Stimulated activated effector memory CD8-positive, alpha-beta T cell treated with anti-CD3 and anti-CD28 coated beads, Interleukin-12 subunit alpha, Interleukin-12 subunit beta, amount 100 ng/mL, for 72 hours (primary cell): ENCODE data around the gene RIT2.

Source experiments
- ATAC-seq: fragments of 150-1000 bp; cut with Tn5 transposase; 2 replicates; pipeline ENCODE4 v1.10.0; 2021
- DNase-seq, 2 donors: peaks; one replicate each; pipeline ENCODE4 v3.0.0; 2021 to 2022; ENCODE audit warnings: low spot score in 2 of 2
- H3K27ac Mint-ChIP-seq: one replicate; pipeline ENCODE4 v1.8.0; 2022; ENCODE audit warnings: mild to moderate bottlenecking, mixed read lengths
- H3K36me3 Mint-ChIP-seq: one replicate; pipeline ENCODE4 v1.8.0; 2022; ENCODE audit warnings: mild to moderate bottlenecking, mixed read lengths
- H3K4me1 Mint-ChIP-seq: one replicate; pipeline ENCODE4 v1.8.0; 2022; ENCODE audit warnings: mixed read lengths
- H3K4me3 Mint-ChIP-seq: one replicate; pipeline ENCODE4 v1.8.0; 2022; ENCODE audit warnings: mild to moderate bottlenecking, mixed read lengths
- H3K9me3 Mint-ChIP-seq: one replicate; pipeline ENCODE4 v1.8.0; 2022; ENCODE audit warnings: mixed read lengths

Gene RIT2

GRCh38 chr18:43007365-43007764 lies 108.1 kb downstream of the RIT2 start:
- Mint-ChIP-seq H3K4me3 (no peak overlapping the region), H3K36me3 (no peaks in the 10 kb centered on the region), H3K4me1 (no peaks in the 10 kb centered on the region), H3K27ac (no peak overlapping the region), H3K9me3 (peaks cover 22% of the 10 kb centered on the region)
- no peak for DNase-seq
- no peak for ATAC-seq

GRCh38 chr18:43004421-43004820 lies 111.1 kb downstream of the RIT2 start:
- ATAC-seq = no peak
- H3K36me3 Mint-ChIP-seq = no peaks in the 10 kb centered on the region

GRCh38 chr18:43001821-43002220 lies 113.7 kb downstream of the RIT2 start:
- H3K36me3 Mint-ChIP-seq = no peaks in the 10 kb centered on the region
- H3K4me1 Mint-ChIP-seq = no peaks in the 10 kb centered on the region
- H3K4me3 Mint-ChIP-seq = no peak overlapping the region
- ATAC-seq = no peak
- no peak overlapping the region for H3K27ac Mint-ChIP-seq
- no peak for DNase-seq
- H3K9me3 Mint-ChIP-seq = peaks cover 15% of the 10 kb centered on the region

More at GRCh38 chr18:43004421-43004820, 111.1 kb downstream of the RIT2 start:
- no peak overlapping the region for H3K4me3 Mint-ChIP-seq
- H3K27ac Mint-ChIP-seq = no peak overlapping the region
- peaks cover 15% of the 10 kb centered on the region for H3K9me3 Mint-ChIP-seq
- DNase-seq = no peak
- H3K4me1 Mint-ChIP-seq = no peaks in the 10 kb centered on the region

GRCh38 chr18:42996824-42997223 lies 118.7 kb downstream of the RIT2 start:
- no peaks in the 10 kb centered on the region for H3K4me1 Mint-ChIP-seq
- H3K4me3 Mint-ChIP-seq = no peak overlapping the region
- DNase-seq (no peak), ATAC-seq (no peak)
- H3K27ac Mint-ChIP-seq = no peak overlapping the region
- H3K36me3 Mint-ChIP-seq = no peaks in the 10 kb centered on the region
- peaks cover 15% of the 10 kb centered on the region for H3K9me3 Mint-ChIP-seq

- Mint-ChIP-seq H3K27ac (no peak overlapping the region), H3K4me3 (no peak overlapping the region), H3K36me3 (no peaks in the 10 kb centered on the region), H3K9me3 (peaks cover 17% of the 10 kb centered on the region), H3K4me1 (no peaks in the 10 kb centered on the region)
- ATAC-seq (no peak), DNase-seq (no peak)
Observed at GRCh38 chr18:42980426-42980825, 135.1 kb downstream of the RIT2 start.

- H3K4me1 Mint-ChIP-seq = no peaks in the 10 kb centered on the region
- DNase-seq = no peak
- H3K9me3 Mint-ChIP-seq = peaks cover 18% of the 10 kb centered on the region
- H3K36me3 Mint-ChIP-seq = no peaks in the 10 kb centered on the region
- ATAC-seq = no peak
- H3K4me3 Mint-ChIP-seq = no peak overlapping the region
- no peak overlapping the region for H3K27ac Mint-ChIP-seq
Observed at GRCh38 chr18:42977982-42978637, 137.4 kb downstream of the RIT2 start.

GRCh38 chr18:42976869-42977590 lies 138.5 kb downstream of the RIT2 start:
- H3K4me1 Mint-ChIP-seq = no peaks in the 10 kb centered on the region
- no peak for DNase-seq
- H3K9me3 Mint-ChIP-seq = peaks cover 21% of the 10 kb centered on the region

GRCh38 chr18:42969366-42969765 lies 146.1 kb downstream of the RIT2 start:
- Mint-ChIP-seq H3K4me1 (no peaks in the 10 kb centered on the region), H3K36me3 (no peaks in the 10 kb centered on the region), H3K4me3 (no peak overlapping the region), H3K9me3 (peaks cover 19% of the 10 kb centered on the region), H3K27ac (no peak overlapping the region)
- ATAC-seq = no peak
- DNase-seq = no peak

More at GRCh38 chr18:42976869-42977590, 138.5 kb downstream of the RIT2 start:
- Mint-ChIP-seq H3K27ac (no peak overlapping the region), H3K4me3 (no peak overlapping the region), H3K36me3 (no peaks in the 10 kb centered on the region)
- no peak for ATAC-seq

- no peak for DNase-seq
- H3K27ac Mint-ChIP-seq = no peak overlapping the region
- no peak for ATAC-seq
- no peak overlapping the region for H3K4me3 Mint-ChIP-seq
- no peaks in the 10 kb centered on the region for H3K36me3 Mint-ChIP-seq
- peaks cover 12% of the 10 kb centered on the region for H3K9me3 Mint-ChIP-seq
- H3K4me1 Mint-ChIP-seq = no peaks in the 10 kb centered on the region
Observed at GRCh38 chr18:42961298-42961697, 154.2 kb downstream of the RIT2 start.

GRCh38 chr18:42959528-42959927 lies 156.0 kb downstream of the RIT2 start:
- ATAC-seq = no peak
- no peak for DNase-seq
- H3K4me3 Mint-ChIP-seq = no peak overlapping the region
- H3K36me3 Mint-ChIP-seq = no peaks in the 10 kb centered on the region
- H3K4me1 Mint-ChIP-seq = no peaks in the 10 kb centered on the region
- H3K9me3 Mint-ChIP-seq = peaks cover 11% of the 10 kb centered on the region
- H3K27ac Mint-ChIP-seq = no peak overlapping the region

- no peak for ATAC-seq
- no peaks in the 10 kb centered on the region for H3K36me3 Mint-ChIP-seq
- no peak overlapping the region for H3K4me3 Mint-ChIP-seq
- H3K4me1 Mint-ChIP-seq = no peaks in the 10 kb centered on the region
- H3K9me3 Mint-ChIP-seq = peaks cover 10% of the 10 kb centered on the region
- H3K27ac Mint-ChIP-seq = no peak overlapping the region
- no peak for DNase-seq
Observed at GRCh38 chr18:42958353-42958752, 157.1 kb downstream of the RIT2 start.

- no peak for DNase-seq
- Mint-ChIP-seq H3K36me3 (no peaks in the 10 kb centered on the region), H3K4me3 (no peak overlapping the region), H3K9me3 (peaks cover 13% of the 10 kb centered on the region), H3K4me1 (no peaks in the 10 kb centered on the region), H3K27ac (no peak overlapping the region)
- no peak for ATAC-seq
Observed at GRCh38 chr18:42956287-42956686, 159.2 kb downstream of the RIT2 start.

- Mint-ChIP-seq H3K27ac (no peak overlapping the region), H3K4me1 (no peaks in the 10 kb centered on the region), H3K4me3 (no peak overlapping the region)
Observed at GRCh38 chr18:42954887-42955286, 160.6 kb downstream of the RIT2 start.

GRCh38 chr18:42953306-42953705 lies 162.2 kb downstream of the RIT2 start:
- ATAC-seq (no peak), DNase-seq (no peak)
- Mint-ChIP-seq H3K4me3 (no peak overlapping the region), H3K9me3 (peaks cover 12% of the 10 kb centered on the region), H3K27ac (no peak overlapping the region), H3K4me1 (no peaks in the 10 kb centered on the region), H3K36me3 (no peaks in the 10 kb centered on the region)

More at GRCh38 chr18:42954887-42955286, 160.6 kb downstream of the RIT2 start:
- peaks cover 14% of the 10 kb centered on the region for H3K9me3 Mint-ChIP-seq
- no peak for DNase-seq
- H3K36me3 Mint-ChIP-seq = no peaks in the 10 kb centered on the region
- ATAC-seq = no peak

GRCh38 chr18:42950732-42951131 lies 164.8 kb downstream of the RIT2 start:
- Mint-ChIP-seq H3K4me1 (no peaks in the 10 kb centered on the region), H3K36me3 (no peaks in the 10 kb centered on the region), H3K9me3 (peaks cover 8% of the 10 kb centered on the region), H3K27ac (no peak overlapping the region), H3K4me3 (no peak overlapping the region)
- no peak for DNase-seq
- no peak for ATAC-seq

- ATAC-seq = no peak
- Mint-ChIP-seq H3K4me1 (no peaks in the 10 kb centered on the region), H3K27ac (no peak overlapping the region), H3K9me3 (peaks cover 8% of the 10 kb centered on the region), H3K36me3 (no peaks in the 10 kb centered on the region), H3K4me3 (no peak overlapping the region)
- DNase-seq = no peak
Observed at GRCh38 chr18:42948831-42949230, 166.7 kb downstream of the RIT2 start.
